Skeletal muscle cell (primary cell): Measurements from ENCODE around the gene APEX2.
"Not testable (repeated sequence)": the region's sequence is repeated elsewhere in the genome, so short reads cannot be mapped to it uniquely, and the experiment has no call there.

Experiments
- DNase-seq: peaks from one replicate; pipeline ENCODE4 v3.0.0-alpha.2; 2010; ENCODE audit warnings: low read depth
- H3K4me3 ChIP-seq: 2 replicates; pipeline ENCODE4 v1.5.1; 2011; ENCODE audit warnings: low read depth, mild to moderate bottlenecking, control low read depth, low read length, moderate library complexity

APEX2 gene, protein sequence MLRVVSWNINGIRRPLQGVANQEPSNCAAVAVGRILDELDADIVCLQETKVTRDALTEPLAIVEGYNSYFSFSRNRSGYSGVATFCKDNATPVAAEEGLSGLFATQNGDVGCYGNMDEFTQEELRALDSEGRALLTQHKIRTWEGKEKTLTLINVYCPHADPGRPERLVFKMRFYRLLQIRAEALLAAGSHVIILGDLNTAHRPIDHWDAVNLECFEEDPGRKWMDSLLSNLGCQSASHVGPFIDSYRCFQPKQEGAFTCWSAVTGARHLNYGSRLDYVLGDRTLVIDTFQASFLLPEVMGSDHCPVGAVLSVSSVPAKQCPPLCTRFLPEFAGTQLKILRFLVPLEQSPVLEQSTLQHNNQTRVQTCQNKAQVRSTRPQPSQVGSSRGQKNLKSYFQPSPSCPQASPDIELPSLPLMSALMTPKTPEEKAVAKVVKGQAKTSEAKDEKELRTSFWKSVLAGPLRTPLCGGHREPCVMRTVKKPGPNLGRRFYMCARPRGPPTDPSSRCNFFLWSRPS

DNA sequence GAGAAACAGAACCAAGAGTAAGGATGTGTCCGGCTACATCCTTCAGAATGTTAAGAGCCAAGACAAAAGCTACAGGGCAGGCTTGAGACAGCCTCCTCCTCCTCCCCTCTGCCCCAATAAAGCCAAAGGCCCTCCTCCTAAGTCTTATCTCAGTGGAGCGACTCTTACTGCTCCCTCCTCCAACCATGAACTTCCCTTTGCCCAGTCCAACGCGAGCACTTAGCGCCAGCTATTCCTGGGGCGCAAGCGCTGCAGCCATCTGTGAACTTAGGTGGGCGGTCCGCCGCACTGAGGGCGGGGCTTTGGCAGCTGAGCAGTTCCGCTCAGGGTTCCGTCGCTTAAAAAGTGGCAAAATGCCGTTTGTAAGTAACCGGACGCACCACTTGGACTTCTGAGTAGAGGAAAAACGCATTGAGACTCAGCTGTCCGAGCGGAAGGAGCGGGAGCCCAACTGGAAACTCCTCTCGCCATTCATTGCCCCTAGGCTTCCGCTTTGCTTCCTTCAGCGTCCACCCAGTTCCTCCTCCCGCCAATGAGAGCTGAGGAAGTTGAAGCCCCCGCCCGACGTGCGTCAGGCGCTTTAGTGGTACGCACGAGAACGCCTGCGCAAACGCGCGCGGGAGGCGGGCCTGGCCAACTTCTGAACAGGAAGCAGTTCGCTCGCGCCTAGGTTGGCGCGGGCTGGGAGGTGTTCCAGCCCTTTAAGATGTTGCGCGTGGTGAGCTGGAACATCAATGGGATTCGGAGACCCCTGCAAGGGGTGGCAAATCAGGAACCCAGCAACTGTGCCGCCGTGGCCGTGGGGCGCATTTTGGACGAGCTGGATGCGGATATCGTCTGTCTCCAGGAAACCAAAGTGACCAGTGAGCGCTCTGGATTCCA lies at the start of gene APEX2:
APEX2 (plus strand) TSS at position 647 of the 882 bp plus-strand sequence; CDS start at position 707, 60 bp downstream.
- H3K4me3 ChIP-seq: peak within 1 kb of the TSS; percentile 72
- DNase-seq: peak; percentile 78

DNA sequence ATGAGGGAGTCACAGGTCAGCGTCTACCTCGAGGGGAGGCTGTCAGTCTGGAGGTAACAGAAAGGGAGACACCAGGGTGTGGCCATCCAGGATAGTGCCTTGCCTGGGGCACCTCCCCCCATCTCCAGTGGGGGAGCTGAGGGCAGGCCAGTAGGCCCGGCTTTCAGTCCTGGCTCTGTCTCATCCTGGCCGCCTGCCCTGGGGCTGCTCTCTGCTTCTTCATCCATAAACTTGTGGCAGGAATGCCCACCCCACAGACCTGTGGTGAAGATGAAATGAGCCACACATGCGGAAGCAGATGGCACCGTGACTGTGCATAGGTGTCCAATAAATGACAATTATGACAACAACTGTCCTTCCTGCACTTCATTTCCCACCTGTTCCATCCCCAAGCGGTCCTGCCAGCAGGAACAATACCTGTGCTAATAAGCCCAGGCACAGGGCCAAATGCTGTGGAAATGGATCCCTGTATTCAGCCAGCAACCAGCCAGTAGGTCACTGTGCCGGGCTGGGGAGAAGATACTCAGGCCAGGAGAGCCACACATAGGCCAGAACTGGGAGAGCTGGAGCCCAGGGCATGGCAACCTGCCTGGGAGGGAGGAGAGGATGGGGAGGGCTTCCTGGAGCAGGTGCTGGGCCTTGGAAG lies 49.3 kb upstream of the APEX2 start:
- no peak overlapping the region for H3K4me3 ChIP-seq

DNA sequence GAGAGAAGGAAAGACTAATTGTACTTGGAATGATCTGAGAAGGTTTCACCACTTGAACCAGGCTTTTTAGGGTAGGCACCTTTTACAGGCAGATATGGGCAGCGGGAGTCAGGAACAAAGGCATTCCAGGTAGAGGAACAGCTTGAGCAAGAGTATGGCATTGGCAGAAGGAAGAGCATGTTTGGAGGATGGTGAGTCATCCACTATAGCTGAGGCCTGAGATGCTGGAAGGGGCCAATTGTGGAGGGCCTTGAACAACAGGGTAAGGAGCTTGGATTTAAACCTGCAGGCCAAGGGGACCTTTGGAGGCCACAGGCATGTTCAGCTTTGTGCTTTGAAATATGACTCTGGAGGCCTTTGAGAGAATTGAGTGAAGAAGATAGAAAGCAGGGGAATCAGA lies 38.4 kb upstream of the APEX2 start:
- no peak for DNase-seq

More for the DNA sequence above, 49.3 kb upstream of the APEX2 start:
- no peak for DNase-seq

DNA sequence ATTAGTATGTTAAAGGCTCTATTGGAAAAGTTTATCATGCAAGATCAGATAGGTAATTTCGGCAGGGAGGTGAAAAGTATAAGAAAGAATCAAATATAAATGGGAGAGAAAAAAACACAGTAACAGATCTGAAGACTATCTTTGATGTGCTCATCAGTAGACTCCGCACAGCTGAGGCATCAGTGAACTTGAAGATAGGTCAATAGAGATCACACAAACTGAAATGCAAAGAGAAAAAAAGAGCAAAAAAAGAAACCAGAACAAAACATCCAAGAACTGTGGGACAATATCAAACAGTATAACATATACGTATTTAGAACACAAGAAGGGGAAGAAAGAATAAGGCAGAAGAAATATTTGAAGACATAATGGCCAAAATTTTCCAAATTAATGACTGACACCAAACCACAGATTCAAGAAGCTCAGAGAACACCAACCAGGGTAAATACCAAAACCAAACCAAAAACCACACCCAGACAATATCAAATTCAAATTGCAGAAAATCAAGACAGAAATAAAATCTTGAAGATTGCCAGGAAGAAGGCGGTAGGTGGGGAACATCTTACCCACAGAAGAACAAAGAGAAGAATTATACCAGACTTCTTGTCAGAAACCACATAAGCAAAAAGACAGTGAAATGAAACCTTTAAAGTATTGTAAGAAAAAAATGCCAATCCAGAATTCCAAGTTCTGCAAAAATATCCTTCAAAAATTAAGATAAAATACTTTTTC lies 35.2 kb upstream of the APEX2 start:
- DNase-seq: no peak
- H3K4me3 ChIP-seq: no peak overlapping the region

More for the DNA sequence above, 38.4 kb upstream of the APEX2 start:
- H3K4me3 ChIP-seq: no peak overlapping the region

DNA sequence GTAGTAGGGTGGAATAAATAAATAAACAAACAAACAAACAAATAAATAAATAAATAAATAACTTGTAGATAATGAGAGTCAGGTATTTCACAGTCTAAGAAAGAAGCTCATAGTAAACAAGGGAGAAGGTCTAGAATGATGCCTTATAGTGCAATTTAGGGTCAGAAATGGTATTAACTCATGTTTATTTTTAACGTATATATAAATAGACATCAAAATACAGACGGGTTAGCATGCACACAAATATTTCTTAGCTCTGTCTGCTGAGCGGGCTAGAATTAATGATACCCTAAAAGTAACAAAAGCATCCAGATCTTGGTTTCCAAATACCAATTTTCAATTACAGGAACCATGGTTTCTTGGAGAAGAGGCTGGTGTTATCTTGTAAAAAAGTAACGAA lies 22.8 kb upstream of the APEX2 start:
- no peak overlapping the region for H3K4me3 ChIP-seq
- no peak for DNase-seq

DNA sequence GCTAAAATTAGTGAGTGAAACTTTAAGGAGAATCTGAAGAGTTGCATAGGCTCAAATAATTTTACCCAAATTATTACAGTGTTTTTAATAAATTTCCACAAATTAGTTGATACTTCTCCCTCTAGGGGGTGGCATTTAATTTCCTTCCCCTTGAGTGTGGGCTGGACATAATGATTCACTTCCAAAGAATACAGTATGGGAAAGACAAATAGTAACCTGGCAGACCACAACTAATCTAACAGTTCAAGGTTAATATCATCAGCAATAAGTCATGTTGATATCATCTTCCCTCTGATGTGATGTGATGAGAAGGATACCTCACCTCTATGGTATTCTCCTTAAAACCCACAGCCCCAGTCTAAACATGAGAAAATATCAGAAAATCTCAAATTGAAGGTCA lies 21.7 kb upstream of the APEX2 start:
- no peak for DNase-seq

DNA sequence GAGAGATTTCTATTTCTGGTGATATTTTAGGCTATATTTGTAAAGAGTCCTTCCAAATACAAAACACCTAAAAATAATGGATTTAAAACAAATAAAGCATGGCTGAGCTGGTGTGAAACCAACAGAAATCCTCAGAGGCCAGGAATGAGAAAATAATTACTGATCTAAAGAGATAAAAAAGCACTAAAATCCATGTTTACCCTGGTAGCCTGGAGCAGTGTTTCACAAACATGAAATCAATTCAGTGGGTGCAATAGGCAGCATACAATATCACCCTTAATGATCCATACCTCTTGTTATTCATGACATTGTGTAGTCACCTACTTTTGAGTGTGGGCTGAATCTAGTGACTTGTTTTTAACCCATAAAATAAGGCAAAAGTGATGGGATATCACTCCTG lies 20.7 kb upstream of the APEX2 start:
- no peak for DNase-seq
- H3K4me3 ChIP-seq: no peak overlapping the region

More for the DNA sequence above, 21.7 kb upstream of the APEX2 start:
- no peak overlapping the region for H3K4me3 ChIP-seq

DNA sequence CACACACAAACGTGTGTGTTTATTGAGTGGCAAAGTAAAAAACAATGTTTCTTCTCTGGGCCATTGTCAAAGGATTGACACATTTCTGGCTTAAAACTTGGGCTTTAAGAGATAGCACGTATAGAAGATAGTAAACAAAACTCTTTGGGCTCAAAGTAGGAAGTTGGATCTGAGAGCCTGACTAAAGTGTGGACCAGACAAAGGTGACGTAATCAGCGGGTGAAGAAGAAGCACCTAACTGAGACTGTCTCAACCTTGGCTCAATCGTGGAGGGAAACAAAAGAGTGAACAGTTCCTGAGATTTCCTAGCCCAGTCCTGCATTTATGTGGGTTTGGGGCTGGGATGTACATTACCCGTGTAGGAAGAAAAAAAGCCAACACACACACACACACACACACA lies 19.8 kb upstream of the APEX2 start:
- DNase-seq: no peak

DNA sequence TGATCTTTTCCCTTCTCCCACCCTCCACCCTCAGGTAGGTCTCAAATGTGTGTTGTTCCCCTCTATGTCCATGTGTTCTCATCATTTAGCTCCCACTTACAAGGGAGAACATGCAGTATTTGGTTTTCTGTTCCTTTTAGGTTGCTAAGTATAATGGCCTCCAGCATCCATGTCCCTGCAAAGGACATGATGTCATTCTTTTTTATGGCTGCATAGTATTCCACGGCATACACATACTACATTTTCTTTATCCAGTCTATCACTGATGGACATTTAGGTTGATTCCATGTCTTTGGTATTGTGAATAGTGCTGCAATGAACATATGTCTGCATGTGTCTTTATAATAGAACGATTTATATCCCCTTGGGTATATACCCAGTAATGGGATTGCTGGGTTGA lies 16.9 kb upstream of the APEX2 start:
- DNase-seq, H3K4me3 ChIP-seq: not testable (repeated sequence)

More for the DNA sequence above, 19.8 kb upstream of the APEX2 start:
- H3K4me3 ChIP-seq: no peak overlapping the region

DNA sequence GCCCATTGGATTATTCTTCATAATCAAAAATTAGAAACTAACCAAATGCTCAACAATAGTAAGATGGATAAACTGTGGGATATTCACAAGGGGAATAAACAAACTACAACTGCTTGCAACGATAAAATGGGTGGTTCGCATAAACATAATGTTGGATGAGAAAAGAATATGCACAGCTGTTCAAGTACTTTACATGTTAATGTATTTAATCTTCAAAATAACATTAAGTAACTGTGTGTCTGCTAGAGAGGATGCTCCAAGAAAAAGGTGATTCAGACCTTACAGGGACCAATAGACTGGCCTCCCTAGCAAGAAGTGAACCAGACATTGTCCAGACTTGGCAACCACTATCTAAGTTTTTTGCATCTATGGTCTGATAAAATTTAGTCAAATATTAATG lies 8.5 kb upstream of the APEX2 start:
- no peak for DNase-seq
- no peak overlapping the region for H3K4me3 ChIP-seq

DNA sequence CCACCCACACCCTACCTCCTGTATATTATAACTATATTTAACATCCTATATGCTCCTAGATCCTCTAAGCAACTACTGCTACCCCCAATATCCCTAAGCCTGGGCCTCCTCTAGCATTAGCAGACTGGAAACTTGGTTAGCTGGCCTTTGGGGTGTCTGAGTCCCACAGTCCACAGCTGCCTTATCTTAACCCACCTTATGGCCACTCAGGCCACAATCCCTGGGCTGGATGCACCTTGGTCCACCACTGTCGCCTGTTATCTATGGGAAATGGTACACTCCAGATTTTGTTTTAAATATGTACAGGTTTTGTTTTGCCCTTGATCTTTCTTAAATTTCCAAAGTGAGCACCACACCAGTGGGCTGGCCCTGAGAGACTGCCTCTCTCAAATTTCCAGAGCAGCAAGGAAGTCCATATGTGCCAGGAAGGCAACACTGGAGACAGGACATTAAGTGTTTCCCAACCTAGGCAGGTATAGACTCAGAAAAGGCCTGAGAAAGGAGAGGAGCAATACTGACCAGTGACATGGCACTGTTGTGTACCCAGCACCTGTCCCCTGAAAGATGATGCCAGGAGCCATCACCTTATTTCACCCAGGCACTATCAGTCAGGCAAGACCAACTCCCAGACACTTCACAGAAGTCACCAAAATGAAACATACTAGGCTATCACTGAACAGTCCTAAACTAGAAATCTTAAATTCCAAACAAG lies 7.1 kb upstream of the APEX2 start:
- DNase-seq: no peak
- no peak overlapping the region for H3K4me3 ChIP-seq

DNA sequence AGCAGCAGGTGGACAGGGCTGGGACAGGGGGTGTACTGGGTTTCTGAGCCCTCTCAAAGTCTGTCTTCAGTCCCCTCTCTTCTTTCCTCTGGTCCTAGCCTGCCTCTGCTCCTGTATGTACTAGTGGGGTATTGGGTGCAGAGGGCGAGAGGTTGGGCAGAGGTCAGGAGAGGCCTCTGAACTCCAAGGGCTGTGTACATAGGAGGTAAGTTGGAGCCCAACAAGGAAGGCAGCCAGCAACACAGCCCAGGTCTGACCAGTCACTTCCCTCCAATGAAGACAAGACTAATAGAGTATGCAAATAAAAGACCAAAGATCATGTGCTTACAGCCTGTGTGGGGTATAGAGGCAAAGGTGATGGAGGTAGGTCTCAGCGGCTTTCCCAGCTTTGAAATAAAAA lies 6.1 kb upstream of the APEX2 start, which contains the start of gene PFKFB1:
PFKFB1 (minus strand) TSS at position 90 of the 400 bp plus-strand sequence. CDS start 181 bp downstream, outside the sequence.
- no peak within 1 kb of the TSS for H3K4me3 ChIP-seq
- no peak for DNase-seq

DNA sequence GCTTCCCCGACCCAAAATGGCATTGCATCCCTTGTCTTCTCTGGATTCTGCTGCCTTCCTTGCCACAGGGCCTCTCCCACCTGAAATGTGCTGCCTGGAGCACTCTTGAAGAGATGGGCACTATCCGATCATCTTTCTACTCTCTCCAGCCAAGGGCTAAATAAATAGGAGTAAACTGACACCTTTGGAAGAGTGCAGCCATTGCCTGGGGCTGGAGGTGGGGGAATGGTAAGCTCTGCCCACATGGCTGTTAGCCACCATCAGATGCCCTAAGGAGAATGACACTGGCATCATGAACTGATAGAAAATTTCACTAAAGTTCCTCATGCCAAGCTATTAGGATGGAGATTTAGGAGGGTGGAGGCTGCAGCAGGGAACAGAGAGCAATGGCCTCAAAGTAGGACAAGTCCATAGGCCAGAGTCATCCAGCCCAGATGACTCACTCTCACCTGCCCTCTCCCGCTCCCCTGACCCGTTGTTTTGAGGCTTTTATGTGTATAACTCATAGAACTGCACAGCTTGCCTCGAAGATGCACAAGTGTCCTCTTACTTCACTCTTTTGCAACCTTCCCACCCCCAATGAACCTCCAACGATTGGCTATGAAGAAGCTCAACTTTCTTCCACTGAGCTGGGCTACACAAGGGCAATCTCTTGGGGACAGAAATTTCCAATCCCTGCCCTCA lies 5.4 kb upstream of the APEX2 start:
- no peak overlapping the region for H3K4me3 ChIP-seq
- DNase-seq: no peak

DNA sequence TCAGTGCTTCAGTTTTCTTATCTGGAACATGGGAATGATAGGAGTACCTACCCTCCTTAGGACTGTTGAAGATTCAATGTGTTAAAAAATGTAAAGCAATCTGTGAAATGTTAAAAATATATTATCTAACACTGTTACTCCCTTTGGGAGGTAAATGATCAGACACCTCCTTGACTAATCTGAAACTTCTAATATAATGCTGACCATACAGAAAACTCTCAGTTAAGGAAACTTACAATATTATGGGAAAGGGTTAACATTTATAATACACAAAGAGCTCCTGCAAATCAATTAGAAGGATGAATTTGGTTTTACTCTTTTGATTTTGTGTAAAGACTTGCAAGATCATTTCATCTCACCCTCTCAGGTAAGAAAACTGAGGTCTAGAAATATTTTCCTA lies 4.5 kb upstream of the APEX2 start:
- H3K4me3 ChIP-seq: no peak overlapping the region
- no peak for DNase-seq

DNA sequence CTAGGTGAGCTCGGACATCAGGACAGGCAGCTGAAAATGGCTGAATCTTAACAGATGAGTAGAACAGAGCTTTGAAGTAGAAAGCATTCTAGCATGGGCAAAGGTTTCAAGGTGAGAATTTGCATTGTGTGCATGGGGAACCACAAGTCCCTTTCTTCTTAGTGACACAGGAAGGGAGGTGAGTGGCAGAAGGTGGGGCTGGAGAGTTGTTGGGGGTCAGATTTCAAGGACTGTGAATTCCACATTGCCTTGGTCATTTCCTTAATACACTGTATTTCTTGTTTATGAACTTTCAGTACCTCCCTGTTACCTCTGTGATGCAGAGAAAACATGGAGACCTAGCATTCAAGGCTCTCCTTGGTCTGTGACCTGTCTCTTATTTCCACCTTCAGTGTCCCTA lies 4.1 kb downstream of the APEX2 start:
- DNase-seq: no peak
- H3K4me3 ChIP-seq: no peak overlapping the region

DNA sequence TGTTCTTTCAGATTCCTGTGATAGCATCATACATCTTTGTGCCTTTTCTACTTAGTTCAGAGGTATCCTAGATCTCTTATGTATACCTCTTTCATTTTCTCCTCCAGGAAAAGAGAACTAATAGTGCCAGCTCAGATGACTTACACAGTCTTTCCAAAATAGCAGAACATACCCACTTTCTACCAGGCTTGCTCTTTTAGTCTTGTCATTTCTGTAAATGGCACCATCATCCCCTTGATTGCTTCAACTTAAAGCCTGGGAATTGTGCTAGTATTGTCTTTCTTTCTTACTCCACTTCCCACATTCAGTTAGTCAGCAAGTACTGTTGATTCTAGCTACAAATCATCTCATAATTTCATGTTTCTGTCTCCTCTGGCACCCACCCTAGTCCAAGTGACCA lies 5.1 kb downstream of the APEX2 start:
- no peak for DNase-seq
- H3K4me3 ChIP-seq: no peak overlapping the region

DNA sequence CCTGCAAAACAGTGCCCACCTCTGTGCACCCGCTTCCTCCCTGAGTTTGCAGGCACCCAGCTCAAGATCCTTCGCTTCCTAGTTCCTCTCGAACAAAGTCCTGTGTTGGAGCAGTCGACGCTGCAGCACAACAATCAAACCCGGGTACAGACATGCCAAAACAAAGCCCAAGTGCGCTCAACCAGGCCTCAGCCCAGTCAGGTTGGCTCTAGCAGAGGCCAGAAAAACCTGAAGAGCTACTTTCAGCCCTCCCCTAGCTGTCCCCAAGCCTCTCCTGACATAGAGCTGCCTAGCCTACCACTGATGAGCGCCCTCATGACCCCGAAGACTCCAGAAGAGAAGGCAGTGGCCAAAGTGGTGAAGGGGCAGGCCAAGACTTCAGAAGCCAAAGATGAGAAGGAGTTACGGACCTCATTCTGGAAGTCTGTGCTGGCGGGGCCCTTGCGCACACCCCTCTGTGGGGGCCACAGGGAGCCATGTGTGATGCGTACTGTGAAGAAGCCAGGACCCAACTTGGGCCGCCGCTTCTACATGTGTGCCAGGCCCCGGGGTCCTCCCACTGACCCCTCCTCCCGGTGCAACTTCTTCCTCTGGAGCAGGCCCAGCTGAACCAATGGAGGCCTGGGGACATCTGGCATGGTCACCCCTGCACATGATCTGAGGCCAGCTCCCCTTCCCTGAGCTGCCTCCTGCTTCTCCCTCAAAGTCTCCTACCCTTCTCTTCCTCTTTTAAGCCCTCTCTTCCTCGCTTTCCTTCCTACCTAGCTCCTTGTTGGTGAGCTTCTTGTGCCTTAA lies 6.9 kb downstream of the APEX2 start:
- no peak for DNase-seq
- no peak overlapping the region for H3K4me3 ChIP-seq
